ENCODE data around the gene MAFB. TPM values are rescaled to one million over a fixed set of nuclear protein-coding genes. Genes with fewer than 3 reads are reported as not detected.

MAFB gene
- total and polyA plus RNA-seq, 9 of the 15 experiments (the other 6 are each of a cell fraction or from before 2014, with no cell fraction given), result 0.04 TPM; not detected in 8

- H4K20me1 ChIP-seq (replicated peaks; ENCODE audit: control insufficient read depth, insufficient read depth, low read length), result no peaks in the 10 kb centered on the region
- H3K9me1 ChIP-seq (ENCODE audit: control insufficient read depth, insufficient read depth, low read length), result no peaks in the 10 kb centered on the region
- no TSS peak for BruUV-seq (replicated peaks)
- no peaks in the 10 kb centered on the region for H3K36me3 ChIP-seq (ENCODE audit: control insufficient read depth, insufficient read depth, low read length)
- no peak overlapping the region for H3K9ac ChIP-seq (ENCODE audit: insufficient read depth in 1 of 2, low read depth in 2 of 2, low read length in 2 of 2)
- POLR2A ChIA-PET, result no interaction called here
- 0% methylated on average over 1 of the region's 1 CpG for WGBS (ENCODE audit: insufficient coverage, low coverage, missing lambda C conversion rate)
- DNase-seq (ENCODE audit: extremely low read depth in 1 of 4, low spot score in 3 of 4) (no peak), FAIRE-seq (no peak), ATAC-seq (no peak)
- no peaks in the 10 kb centered on the region for H3K9me3 ChIP-seq (replicated peaks; ENCODE audit: control insufficient read depth, insufficient read depth, low read depth, low read length)
- H3K4me1 ChIP-seq (replicated peaks in 1 of 2; ENCODE audit: control insufficient read depth in 2 of 2, insufficient read depth in 2 of 2, low read length in 2 of 2), result no peaks in the 10 kb centered on the region
- H3K4me3 ChIP-seq, result no peak overlapping the region
- no peak for TF ChIP-seq BRD9 (IDR thresholded peaks at IDR 0.05; ENCODE audit: low read depth, partially characterized antibody)
- no peak overlapping the region for H3K4me2 ChIP-seq (ENCODE audit: insufficient read depth, low read length)
- intact Hi-C loops (cut with micrococcal nuclease), result loop anchor here (10.0 kb wide), 1 partner anchor 813 kb away; no protein-coding TSS in a partner anchor
- H3K79me2 ChIP-seq (ENCODE audit: control insufficient read depth, insufficient read depth, low read length), result no peaks in the 10 kb centered on the region
- in situ Hi-C loops (cut with MboI), result loop anchor here (25.0 kb wide), 1 partner anchor 1436 kb away; no protein-coding TSS in a partner anchor
- no peak overlapping the region for H3K27ac ChIP-seq (ENCODE audit: extremely low read depth, low read depth, low read length)
- H3K27me3 ChIP-seq (ENCODE audit: control insufficient read depth in 2 of 2, insufficient read depth in 2 of 2, low read length in 2 of 2), result no peaks in the 10 kb centered on the region
- CTCF ChIA-PET (ENCODE audit: low intra/inter-chr PET ratio), result no interaction called here
- H2AFZ ChIP-seq (ENCODE audit: low read depth, low read length), result no peak overlapping the region
Measured at GRCh38 chr20:40698281-40698680, 9.2 kb upstream of the MAFB start.

GRCh38 chr20:40697541-40697940, 8.5 kb upstream of the MAFB start:
- FAIRE-seq, result no peak
- 2% methylated on average over 5 of the region's 5 CpGs for WGBS (ENCODE audit: insufficient coverage, low coverage, missing lambda C conversion rate)
- no TSS peak for BruUV-seq (replicated peaks)

More at GRCh38 chr20:40697541-40697940, 8.5 kb upstream of the MAFB start:
- DNase-seq (ENCODE audit: extremely low read depth in 1 of 4, low spot score in 3 of 4), result no peak
- in situ Hi-C loops (cut with MboI), result loop anchor here (25.0 kb wide), 1 partner anchor 1435 kb away; no protein-coding TSS in a partner anchor
- Histone ChIP-seq H4K20me1 (replicated peaks; ENCODE audit: control insufficient read depth, insufficient read depth, low read length) (no peaks in the 10 kb centered on the region), H3K79me2 (ENCODE audit: control insufficient read depth, insufficient read depth, low read length) (no peaks in the 10 kb centered on the region), H3K27me3 (ENCODE audit: control insufficient read depth in 2 of 2, insufficient read depth in 2 of 2, low read length in 2 of 2) (peaks cover 2 to 6% of the 10 kb centered on the region in 2 experiments; a peak in 3 of 5 replicates), H3K4me2 (ENCODE audit: insufficient read depth, low read length) (no peak overlapping the region), H3K9me3 (replicated peaks; ENCODE audit: control insufficient read depth, insufficient read depth, low read depth, low read length) (no peaks in the 10 kb centered on the region), H3K4me1 (replicated peaks in 1 of 2; ENCODE audit: control insufficient read depth in 2 of 2, insufficient read depth in 2 of 2, low read length in 2 of 2) (no peaks in the 10 kb centered on the region), H3K4me3 (no peak overlapping the region), H3K9ac (ENCODE audit: insufficient read depth in 1 of 2, low read depth in 2 of 2, low read length in 2 of 2) (no peak overlapping the region), H3K36me3 (ENCODE audit: control insufficient read depth, insufficient read depth, low read length) (no peaks in the 10 kb centered on the region), H2AFZ (ENCODE audit: low read depth, low read length) (no peak overlapping the region), H3K27ac (ENCODE audit: extremely low read depth, low read depth, low read length) (no peak overlapping the region), H3K9me1 (ENCODE audit: control insufficient read depth, insufficient read depth, low read length) (no peaks in the 10 kb centered on the region)
- ChIA-PET POLR2A (interaction anchor here (1.0 kb wide), 1 partner anchor 9 kb away, joined by 5 read pairs; no protein-coding TSS in a partner anchor), CTCF (ENCODE audit: low intra/inter-chr PET ratio) (interaction anchor here (0.7 kb wide), 1 partner anchor 9 kb away, joined by 3 read pairs; no protein-coding TSS in a partner anchor)
- no peak for TF ChIP-seq ZNF146 (CRISPR knock-in tag; IDR thresholded peaks at IDR 0.05; ENCODE audit: unreplicated experiment)
- no peak for TF ChIP-seq KLF10 (CRISPR knock-in tag; IDR thresholded peaks at IDR 0.05)
- TF ChIP-seq NFIC (IDR thresholded peaks at IDR 0.05), result peak; percentile 64
- no peak for ATAC-seq
- intact Hi-C loops (cut with micrococcal nuclease), result loop anchor here (10.0 kb wide), 1 partner anchor 813 kb away; no protein-coding TSS in a partner anchor
